Measurements from ENCODE around the gene METTL25B.

- TF ChIP-seq ELK1 (IDR thresholded peaks at IDR 0.05; ENCODE audit: borderline replicate concordance, low read depth, low read length) (no peak), CTCF (conservative IDR thresholded peaks at IDR 0.05; ENCODE audit: low read depth, low read length) (no peak), RFX5 (IDR thresholded peaks at IDR 0.05; ENCODE audit: low read depth, low read length) (no peak), POLR2A (IDR thresholded peaks at IDR 0.05; ENCODE audit: low read depth, low read length) (no peak), MXI1 (IDR thresholded peaks at IDR 0.05; ENCODE audit: borderline replicate concordance, low read depth, low read length) (0 out of 2 replicates have a peak, but pooled peaks have one; percentile 25), MAZ (IDR thresholded peaks at IDR 0.05; ENCODE audit: borderline replicate concordance, low read depth, low read length) (no peak), MAFK (IDR thresholded peaks at IDR 0.05; ENCODE audit: low read depth, low read length) (no peak), RAD21 (IDR thresholded peaks at IDR 0.05; ENCODE audit: low read length) (no peak)
- TF ChIP-seq, protein P1, sequence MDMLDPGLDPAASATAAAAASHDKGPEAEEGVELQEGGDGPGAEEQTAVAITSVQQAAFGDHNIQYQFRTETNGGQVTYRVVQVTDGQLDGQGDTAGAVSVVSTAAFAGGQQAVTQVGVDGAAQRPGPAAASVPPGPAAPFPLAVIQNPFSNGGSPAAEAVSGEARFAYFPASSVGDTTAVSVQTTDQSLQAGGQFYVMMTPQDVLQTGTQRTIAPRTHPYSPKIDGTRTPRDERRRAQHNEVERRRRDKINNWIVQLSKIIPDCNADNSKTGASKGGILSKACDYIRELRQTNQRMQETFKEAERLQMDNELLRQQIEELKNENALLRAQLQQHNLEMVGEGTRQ (IDR thresholded peaks at IDR 0.05; ENCODE audit: low read depth, low read length) = peak; percentile 76
These were observed 20.6 kb downstream of the METTL25B start for GRCh38 chr1:156748670-156749418.

Measured in IMR-90 (cell line).